Ovary (tissue), 9 donors: ENCODE data around the gene IL1R1. TPM values are rescaled to one million over a fixed set of nuclear protein-coding genes. Genes with fewer than 3 reads are reported as not detected.
"Not testable (repeated sequence)": the region's sequence is repeated elsewhere in the genome, so short reads cannot be mapped to it uniquely, and the experiment has no call there.

Source experiments
- DNase-seq, 5 donors: peaks; one replicate each; pipeline ENCODE4 v3.0.0-alpha.2; 2019 to 2020
- H3K27ac ChIP-seq, 2 donors: fragments of 200-600 bp; one replicate each; pipeline versions ENCODE4 v1.5.1 to v1.8.0; 2019 to 2022
- H3K27me3 ChIP-seq: fragments of 200-600 bp; one replicate; pipeline ENCODE4 v1.8.0; 2022
- H3K36me3 ChIP-seq: fragments of 200-600 bp; sonication (generic); one replicate; pipeline ENCODE4 v1.5.1; 2019
- H3K4me1 ChIP-seq: one replicate; pipeline ENCODE4 v1.8.1; 2013; ENCODE audit warnings: mild to moderate bottlenecking, moderate library complexity; ENCODE audit not compliant: insufficient read depth
- H3K4me3 ChIP-seq: fragments of 200-600 bp; sonication (generic); one replicate; pipeline ENCODE4 v1.5.1; 2017
- H3K9me3 ChIP-seq, 2 donors: fragments of 200-600 bp in 1 of 2; sonication (generic) in 1 of 2; one replicate each; pipeline versions ENCODE4 v1.5.1 to v1.8.1; 2013 to 2019; ENCODE audit warnings: mild to moderate bottlenecking in 1 of 2, moderate library complexity in 1 of 2
- CTCF ChIP-seq, 3 donors: fragments of 450-650 bp in 2 of 3; fragments of 200-600 bp in 1 of 3; IDR thresholded peaks; one replicate each; pipeline versions ENCODE4 v1.5.1 to v1.8.0; 2016 to 2022; ENCODE audit warnings: antibody characterized with exemption in 3 of 3, mild to moderate bottlenecking in 1 of 3
- EP300 ChIP-seq: sonication (generic); formaldehyde crosslinking; IDR thresholded peaks from one replicate; pipeline ENCODE4 v1.6.1; 2017; ENCODE audit warnings: antibody characterized with exemption
- POLR2A ChIP-seq: fragments of 450-650 bp; IDR thresholded peaks from one replicate; pipeline ENCODE4 v1.6.1; 2017; ENCODE audit warnings: antibody characterized with exemption, mild to moderate bottlenecking, moderate library complexity
- WGBS, 3 donors: extraction: QIAGEN DNeasy Blood & Tissue Kit in 1 of 3; methylation state at CpG; one replicate each; pipeline versions ENCODE4 v1.1.5 to v1.1.7; 2013 to 2017; 5-methylcytosine and 5-hydroxymethylcytosine counted together
- intact Hi-C, 4 donors: fragments of 100-400 bp; cut with DNase I; formaldehyde crosslinking; loops; one replicate each; pipeline versions ENCODE4 v1.11.0 to v1.15.1; 2022 to 2023
- polyA plus RNA-seq, 2 donors: library from polyadenylated mRNA; stranded (reverse); fragments of 200-250 nt in 1 of 2; fragments of 350-450 nt in 1 of 2; fragmentation: Illumina TruSeq in 1 of 2; extraction: RNeasy Lipid Tissue Mini Kit (QIAGEN cat#74804) in 1 of 2; gene quantifications; one replicate each; pipeline ENCODE4 v1.2.3, GENCODE V29; 2013 to 2014
- total RNA-seq, 7 donors: library from RNA; depleted of rRNA in 2 of 7; stranded (reverse); fragments of >200 nt in 2 of 7; fragmentation: NEBNext Ultra II Directional in 3 of 7; extraction: Animal tissue kit (Norgen Biotek cat#: 25700) in 3 of 7; gene quantifications; one replicate each; pipeline versions ENCODE4 v1.1.0 to v1.2.4, GENCODE V29; 2016 to 2023
- donor health status: DM: no; HTN: no; CAD: no; lungs with moderate emphysema.
- donor health status: DM: no; HTN: no; CAD: no.
- donor health status: Bipolar disorder and iron deficiency.
- donor health status: DM: yes; HTN: yes; CAD: no.
- donor health status: DM: no; HTN: no; CAD: no.
- donor health status: DM: yes; HTN: yes; CAD: no.

The IL1R1 gene
- total and polyA plus RNA-seq, 9 donors: 6.5 to 142 (median 36.5) TPM

- DNase-seq: peak; percentile 59 to 80 (median 68)
- intact Hi-C loops: loop anchor here in 1 of 4 donors (10.0 kb wide), 1 partner anchor 79 kb away; no protein-coding TSS in a partner anchor
- Histone ChIP-seq H3K27me3 (no peaks in the 10 kb centered on the region), H3K4me3 (peak overlapping the region; percentile 33), H3K4me1 (peaks cover 12% of the 10 kb centered on the region), H3K27ac (peak overlapping the region; percentile 9 to 48), H3K36me3 (no peaks in the 10 kb centered on the region), H3K9me3 (no peaks in the 10 kb centered on the region)
- WGBS, 3 donors: 8 to 12% (median 10%) methylated on average over 15 of the region's 15 CpGs
- TF ChIP-seq CTCF (IDR thresholded peaks at IDR 0.05) (no peak), POLR2A (no peak), EP300 (no peak)
Observed at GRCh38 chr2:102103992-102104871, 38.3 kb upstream of the IL1R1 start.

GRCh38 chr2:102106133-102106556, 36.4 kb upstream of the IL1R1 start:
- intact Hi-C loops: loop anchor here in 1 of 4 donors (10.0 kb wide), 1 partner anchor 81 kb away; no protein-coding TSS in a partner anchor
- H3K27ac ChIP-seq: no peak overlapping the region
- TF ChIP-seq CTCF (IDR thresholded peaks at IDR 0.05) (no peak), EP300 (no peak), POLR2A (no peak)
- H3K4me3 ChIP-seq: no peak overlapping the region
- H3K4me1 ChIP-seq: peaks cover 8% of the 10 kb centered on the region
- DNase-seq: no peak
- 14 to 31% (median 26%) methylated on average over 5 of the region's 5 CpGs for WGBS, 3 donors
- H3K27me3 ChIP-seq: no peaks in the 10 kb centered on the region
- no peaks in the 10 kb centered on the region for H3K9me3 ChIP-seq
- H3K36me3 ChIP-seq: no peaks in the 10 kb centered on the region

- H3K4me3 ChIP-seq, DNase-seq, H3K4me1 ChIP-seq, H3K36me3 ChIP-seq, H3K27me3 ChIP-seq, H3K9me3 ChIP-seq, H3K27ac ChIP-seq: not testable (repeated sequence)
- intact Hi-C loops: loop anchor here in 1 of 4 donors (10.0 kb wide), 1 partner anchor 82 kb away; no protein-coding TSS in a partner anchor
- WGBS, 3 donors: 78 to 87% (median 79%) methylated on average over 6 of the region's 6 CpGs
Observed at GRCh38 chr2:102106813-102107740, 35.5 kb upstream of the IL1R1 start.

GRCh38 chr2:102107741-102108070, 34.8 kb upstream of the IL1R1 start:
- WGBS, 3 donors: 54 to 80% (median 69%) methylated on average over 3 of the region's 3 CpGs
- TF ChIP-seq CTCF (IDR thresholded peaks at IDR 0.05): no peak
- TF ChIP-seq POLR2A: no peak
- TF ChIP-seq EP300: no peak
- no peak for DNase-seq
- H3K36me3 ChIP-seq: no peaks in the 10 kb centered on the region
- no peak overlapping the region for H3K27ac ChIP-seq
- H3K4me3 ChIP-seq: no peak overlapping the region
- H3K27me3 ChIP-seq: no peaks in the 10 kb centered on the region
- intact Hi-C loops: loop anchor here in 1 of 4 donors (10.0 kb wide), 1 partner anchor 83 kb away; no protein-coding TSS in a partner anchor
- H3K9me3 ChIP-seq: no peaks in the 10 kb centered on the region
- peaks cover 3% of the 10 kb centered on the region for H3K4me1 ChIP-seq
